ENCODE data around the gene GALNT17.
"Not testable (repeated sequence)": the region's sequence is repeated elsewhere in the genome, so short reads cannot be mapped to it uniquely, and the experiment has no call there.

The GALNT17 gene

DNA sequence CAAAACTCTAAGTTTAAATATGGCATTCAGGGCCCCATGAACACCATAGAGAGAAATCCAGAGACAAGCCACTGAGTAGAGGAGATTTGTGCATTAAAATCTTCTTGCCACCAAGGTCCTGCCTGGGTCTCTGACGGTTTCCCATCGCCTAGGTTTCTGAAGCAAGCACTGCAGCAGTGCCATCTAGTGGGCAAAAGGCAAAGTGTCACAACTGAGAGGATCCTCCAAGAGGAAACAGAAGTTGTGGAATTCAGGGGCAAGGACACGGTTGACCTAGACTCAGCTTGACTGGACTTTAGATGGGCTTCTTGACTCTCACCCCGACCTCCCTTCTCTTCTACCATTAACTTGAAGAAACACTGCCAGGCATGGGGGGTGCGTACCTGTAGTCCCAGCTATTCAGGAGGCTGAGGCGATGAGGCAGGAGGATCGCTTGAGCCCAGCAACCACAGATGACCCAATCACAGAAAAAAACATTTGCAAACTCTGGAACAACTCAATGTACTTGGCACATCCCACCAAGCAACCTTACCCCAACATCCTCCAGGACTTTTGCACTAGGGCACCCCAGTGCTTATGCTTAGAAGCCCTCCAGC lies 604.1 kb downstream of the GALNT17 start:
- Histone ChIP-seq H4K8ac (ENCODE audit: low read depth, low read length) (no peak overlapping the region), H4K12ac (ENCODE audit: low read depth, low read length) (no peak overlapping the region), H3K14ac (ENCODE audit: low read length) (no peak overlapping the region), H3K4me1 (ENCODE audit: control insufficient read depth in 1 of 2, insufficient read depth in 2 of 2, low read length in 2 of 2) (no peaks in the 10 kb centered on the region), H2BK120ac (ENCODE audit: insufficient read depth, low read length, poor library complexity) (no peak overlapping the region), H3K4me3 (ENCODE audit: low read depth, low read length) (no peak overlapping the region), H3K79me2 (ENCODE audit: control insufficient read depth, insufficient read depth, low read length, poor library complexity) (no peaks in the 10 kb centered on the region), H3K23ac (ENCODE audit: low read length) (no peak overlapping the region), H3K9me3 (ENCODE audit: insufficient read depth, low read depth, low read length) (peaks cover 2% of the 10 kb centered on the region), H3K4ac (ENCODE audit: low read depth, low read length) (no peak overlapping the region), H3K9ac (ENCODE audit: low read length) (no peak overlapping the region), H3K36me3 (ENCODE audit: control insufficient read depth in 1 of 2, insufficient read depth in 2 of 2, low read length in 2 of 2) (no peaks in the 10 kb centered on the region), H3K27me3 (ENCODE audit: insufficient read depth, low read length) (no peaks in the 10 kb centered on the region), H4K91ac (ENCODE audit: low read depth, low read length) (no peak overlapping the region), H3K4me2 (ENCODE audit: low read length) (no peak overlapping the region), H3K18ac (ENCODE audit: low read length) (no peak overlapping the region), H3K79me1 (ENCODE audit: low read length) (no peaks in the 10 kb centered on the region), H2BK5ac (ENCODE audit: low read depth, low read length, poor library complexity) (no peak overlapping the region), H3K27ac (ENCODE audit: low read depth, low read length) (no peak overlapping the region), H2AK5ac (ENCODE audit: low read length) (no peak overlapping the region), H2AFZ (ENCODE audit: insufficient read depth, low read length, poor library complexity) (no peak overlapping the region), H2BK12ac (ENCODE audit: low read length) (no peak overlapping the region)
- DNase-seq, result peak; percentile 37 to 79
- WGBS (ENCODE audit: extremely low coverage, insufficient coverage, insufficient read length), result no CpG with 5 or more reads among the region's 7 CpGs

- not testable (repeated sequence) for DNase-seq; H3K27me3 ChIP-seq (ENCODE audit: insufficient read depth, low read length); H3K14ac ChIP-seq (ENCODE audit: low read length); H3K4ac ChIP-seq (ENCODE audit: low read depth, low read length); H3K36me3 ChIP-seq (ENCODE audit: control insufficient read depth in 1 of 2, insufficient read depth in 2 of 2, low read length in 2 of 2); H3K9ac ChIP-seq (ENCODE audit: low read length); H3K27ac ChIP-seq (ENCODE audit: low read depth, low read length); H2AK5ac ChIP-seq (ENCODE audit: low read length); H2AFZ ChIP-seq (ENCODE audit: insufficient read depth, low read length, poor library complexity); H3K4me2 ChIP-seq (ENCODE audit: low read length); H2BK12ac ChIP-seq (ENCODE audit: low read length); H3K18ac ChIP-seq (ENCODE audit: low read length); H2BK120ac ChIP-seq (ENCODE audit: insufficient read depth, low read length, poor library complexity); H3K9me3 ChIP-seq (ENCODE audit: insufficient read depth, low read depth, low read length); H4K12ac ChIP-seq (ENCODE audit: low read depth, low read length); H4K91ac ChIP-seq (ENCODE audit: low read depth, low read length); H2BK5ac ChIP-seq (ENCODE audit: low read depth, low read length, poor library complexity); H3K79me2 ChIP-seq (ENCODE audit: control insufficient read depth, insufficient read depth, low read length, poor library complexity); H3K4me1 ChIP-seq (ENCODE audit: control insufficient read depth in 1 of 2, insufficient read depth in 2 of 2, low read length in 2 of 2); H3K23ac ChIP-seq (ENCODE audit: low read length); H3K4me3 ChIP-seq (ENCODE audit: low read depth, low read length); H4K8ac ChIP-seq (ENCODE audit: low read depth, low read length); H3K79me1 ChIP-seq (ENCODE audit: low read length)
- WGBS (ENCODE audit: extremely low coverage, insufficient coverage, insufficient read length), result no CpG with 5 or more reads among the region's 42 CpGs
These were observed 606.1 kb downstream of the GALNT17 start for GRCh38 chr7:71737931-71738540.

GRCh38 chr7:71739520-71740173 lies 607.7 kb downstream of the GALNT17 start:
- WGBS (ENCODE audit: extremely low coverage, insufficient coverage, insufficient read length), result no CpG with 5 or more reads among the region's 10 CpGs
- Histone ChIP-seq H3K79me2 (ENCODE audit: control insufficient read depth, insufficient read depth, low read length, poor library complexity) (no peaks in the 10 kb centered on the region), H4K91ac (ENCODE audit: low read depth, low read length) (no peak overlapping the region), H3K36me3 (ENCODE audit: control insufficient read depth in 1 of 2, insufficient read depth in 2 of 2, low read length in 2 of 2) (no peaks in the 10 kb centered on the region), H3K4me2 (ENCODE audit: low read length) (no peak overlapping the region), H2BK12ac (ENCODE audit: low read length) (no peak overlapping the region), H4K8ac (ENCODE audit: low read depth, low read length) (no peak overlapping the region), H3K27ac (ENCODE audit: low read depth, low read length) (no peak overlapping the region), H2BK120ac (ENCODE audit: insufficient read depth, low read length, poor library complexity) (no peak overlapping the region), H3K4ac (ENCODE audit: low read depth, low read length) (no peak overlapping the region), H3K27me3 (ENCODE audit: insufficient read depth, low read length) (no peaks in the 10 kb centered on the region), H3K79me1 (ENCODE audit: low read length) (no peaks in the 10 kb centered on the region), H3K9ac (ENCODE audit: low read length) (no peak overlapping the region), H3K14ac (ENCODE audit: low read length) (no peak overlapping the region), H2BK5ac (ENCODE audit: low read depth, low read length, poor library complexity) (no peak overlapping the region), H3K9me3 (ENCODE audit: insufficient read depth, low read depth, low read length) (no peaks in the 10 kb centered on the region), H3K4me1 (ENCODE audit: control insufficient read depth in 1 of 2, insufficient read depth in 2 of 2, low read length in 2 of 2) (no peaks in the 10 kb centered on the region), H3K23ac (ENCODE audit: low read length) (no peak overlapping the region), H3K18ac (ENCODE audit: low read length) (no peak overlapping the region), H3K4me3 (ENCODE audit: low read depth, low read length) (no peak overlapping the region), H4K12ac (ENCODE audit: low read depth, low read length) (no peak overlapping the region), H2AK5ac (ENCODE audit: low read length) (no peak overlapping the region), H2AFZ (ENCODE audit: insufficient read depth, low read length, poor library complexity) (no peak overlapping the region)
- no peak for DNase-seq

- no CpG with 5 or more reads among the region's 5 CpGs for WGBS (ENCODE audit: extremely low coverage, insufficient coverage, insufficient read length)
- Histone ChIP-seq H3K36me3 (ENCODE audit: control insufficient read depth in 1 of 2, insufficient read depth in 2 of 2, low read length in 2 of 2) (no peaks in the 10 kb centered on the region), H3K4me3 (ENCODE audit: low read depth, low read length) (no peak overlapping the region), H2BK12ac (ENCODE audit: low read length) (no peak overlapping the region), H2AFZ (ENCODE audit: insufficient read depth, low read length, poor library complexity) (no peak overlapping the region), H2BK5ac (ENCODE audit: low read depth, low read length, poor library complexity) (no peak overlapping the region), H3K18ac (ENCODE audit: low read length) (no peak overlapping the region), H4K8ac (ENCODE audit: low read depth, low read length) (no peak overlapping the region), H3K4me2 (ENCODE audit: low read length) (no peak overlapping the region), H3K27ac (ENCODE audit: low read depth, low read length) (no peak overlapping the region), H3K4ac (ENCODE audit: low read depth, low read length) (no peak overlapping the region), H3K23ac (ENCODE audit: low read length) (no peak overlapping the region), H2AK5ac (ENCODE audit: low read length) (no peak overlapping the region), H3K4me1 (ENCODE audit: control insufficient read depth in 1 of 2, insufficient read depth in 2 of 2, low read length in 2 of 2) (no peaks in the 10 kb centered on the region), H3K9me3 (ENCODE audit: insufficient read depth, low read depth, low read length) (no peaks in the 10 kb centered on the region), H3K9ac (ENCODE audit: low read length) (no peak overlapping the region), H3K14ac (ENCODE audit: low read length) (no peak overlapping the region), H3K79me1 (ENCODE audit: low read length) (no peaks in the 10 kb centered on the region), H4K91ac (ENCODE audit: low read depth, low read length) (no peak overlapping the region), H3K27me3 (ENCODE audit: insufficient read depth, low read length) (no peaks in the 10 kb centered on the region), H4K12ac (ENCODE audit: low read depth, low read length) (no peak overlapping the region), H3K79me2 (ENCODE audit: control insufficient read depth, insufficient read depth, low read length, poor library complexity) (no peaks in the 10 kb centered on the region), H2BK120ac (ENCODE audit: insufficient read depth, low read length, poor library complexity) (no peak overlapping the region)
- DNase-seq, result no peak
These were observed 608.2 kb downstream of the GALNT17 start for GRCh38 chr7:71740174-71740560.
